A549 (cell line): Measurements from ENCODE around the gene WDR18. TPM values are rescaled to one million over a fixed set of nuclear protein-coding genes. Genes with fewer than 3 reads are reported as not detected.
A peak's percentile ranks its signal among the peaks of the same experiment; 100 is the strongest.

Experiments
- ATAC-seq, 2 experiments: fragments of 200-7000 bp in 1 of 2; fragments of >200 bp in 1 of 2; cut with Nextera tagmentation in 1 of 2; cut with Tn5 transposase in 1 of 2; 3 replicates each; pipeline versions ENCODE4 v1.8.0 to v1.9.1; 2018 to 2020; ENCODE audit warnings: mild to moderate bottlenecking in 1 of 2, moderate library complexity in 1 of 2
- CTCF ChIA-PET: fragments of 300-600 bp; sonication (Branson Sonifier 250); formaldehyde crosslinking; extraction: SDS; loops from one replicate; lab custom pipeline; 2021; ENCODE audit warnings: antibody characterized with exemption, inconsistent platforms; lab: Yijun Ruan, JAX
- POLR2A ChIA-PET: fragments of 350-600 bp; formaldehyde crosslinking; extraction: SDS; loops from one replicate; lab custom pipeline; 2021; ENCODE audit warnings: antibody characterized with exemption, inconsistent platforms; lab: Yijun Ruan, JAX
- DNase-seq, 2 experiments: peaks; one replicate each; pipeline versions ENCODE4 v3.0.0 to v3.0.0-alpha.2; 2011 to 2016; ENCODE audit warnings: low read depth in 1 of 2, low spot score in 1 of 2
- FAIRE-seq: peaks from 2 replicates; lab custom pipeline; 2011; peaks lifted over from hg19 to GRCh38; lab: Jason Lieb, UNC
- H3K27ac ChIP-seq, 2 experiments: fragments of >200 bp; sonication (Bioruptor Twin); formaldehyde crosslinking; 3 replicates each; pipeline ENCODE4 v1.5.1; 2016 to 2017
- H3K4me1 ChIP-seq: fragments of >200 bp; sonication (Bioruptor Twin); formaldehyde crosslinking; 3 replicates; pipeline ENCODE4 v1.6.1; 2016
- H3K4me2 ChIP-seq: fragments of >200 bp; sonication (Bioruptor Twin); formaldehyde crosslinking; 3 replicates; pipeline ENCODE4 v1.6.1; 2016
- H3K4me3 ChIP-seq: fragments of >200 bp; sonication (Bioruptor Twin); formaldehyde crosslinking; 3 replicates; pipeline ENCODE4 v1.5.1; 2016
- H3K9me3 ChIP-seq: fragments of >200 bp; sonication (Bioruptor Twin); formaldehyde crosslinking; 3 replicates; pipeline ENCODE4 v1.6.1; 2016
- BHLHE40 ChIP-seq: IDR thresholded peaks from 2 replicates; pipeline ENCODE4 v1.6.1; 2012; ENCODE audit warnings: low read depth, low read length, inconsistent platforms
- CBX2 ChIP-seq: fragments of 200-600 bp; sonication (generic); IDR thresholded peaks from 2 replicates; pipeline ENCODE4 v1.6.1; 2016; ENCODE audit warnings: low read depth, mild to moderate bottlenecking, borderline replicate concordance
- CHD2 ChIP-seq: fragments of 150-350 bp; IDR thresholded peaks from 2 replicates; pipeline ENCODE4 v1.6.1; 2014; ENCODE audit warnings: low read length; ENCODE audit not compliant: partially characterized antibody
- EP300 ChIP-seq, 2 experiments: fragments of >200 bp; sonication (Bioruptor Twin); formaldehyde crosslinking; IDR thresholded peaks; 2 replicates in 1 of 2; 3 replicates in 1 of 2; pipeline ENCODE4 v1.6.1; 2016 to 2017
- HEYL ChIP-seq: fragments of 250-450 bp; sonication (Bioruptor Pico); IDR thresholded peaks from 2 replicates; pipeline ENCODE4 v1.8.0; 2021; ENCODE audit warnings: mild to moderate bottlenecking, moderate library complexity
- HMGXB4 ChIP-seq: fragments of 250-450 bp; sonication (Bioruptor Pico); IDR thresholded peaks from 2 replicates; pipeline ENCODE4 v1.5.0; 2021; ENCODE audit warnings: mild to moderate bottlenecking, moderate library complexity, borderline replicate concordance
- JUN ChIP-seq, 2 experiments: fragments of >200 bp; sonication (Bioruptor Twin); formaldehyde crosslinking; IDR thresholded peaks; 2 replicates in 1 of 2; 3 replicates in 1 of 2; pipeline ENCODE4 v1.6.1; 2016 to 2017
- JUNB ChIP-seq: fragments of >200 bp; sonication (Bioruptor Twin); formaldehyde crosslinking; IDR thresholded peaks from 2 replicates; pipeline ENCODE4 v1.6.1; 2016
- MAZ ChIP-seq: fragments of 150-350 bp; IDR thresholded peaks from 2 replicates; pipeline ENCODE4 v1.6.1; 2014; ENCODE audit warnings: antibody characterized with exemption, low read depth, low read length, borderline replicate concordance
- NFE2L2 ChIP-seq: fragments of 150-350 bp; conservative IDR thresholded peaks from 2 replicates; pipeline ENCODE4 v1.6.1; 2014; ENCODE audit warnings: low read length
- NPAS2 ChIP-seq: fragments of 250-450 bp; sonication (Bioruptor Pico); IDR thresholded peaks from 2 replicates; pipeline ENCODE4 v1.8.0; 2022; ENCODE audit warnings: mild to moderate bottlenecking, moderate library complexity, borderline replicate concordance
- PBX3 ChIP-seq: IDR thresholded peaks from 2 replicates; pipeline ENCODE4 v1.6.1; 2012
- RAD21 ChIP-seq, 2 experiments: fragments of >200 bp in 1 of 2; sonication (Bioruptor Twin) in 1 of 2; formaldehyde crosslinking in 1 of 2; IDR thresholded peaks in 1 of 2; conservative IDR thresholded peaks in 1 of 2; 2 replicates in 1 of 2; 3 replicates in 1 of 2; pipeline ENCODE4 v1.6.1; 2012 to 2018; ENCODE audit warnings: inconsistent platforms in 1 of 2
- RARB ChIP-seq: fragments of 250-450 bp; sonication (Bioruptor Pico); IDR thresholded peaks from 2 replicates; pipeline ENCODE4 v1.8.0; 2021; ENCODE audit warnings: mild to moderate bottlenecking, moderate library complexity
- RCOR1 ChIP-seq: fragments of 150-350 bp; IDR thresholded peaks from 2 replicates; pipeline ENCODE4 v1.6.1; 2014; ENCODE audit warnings: antibody characterized with exemption, low read length, low read depth
- RNF2 ChIP-seq: fragments of 200-600 bp; sonication (generic); IDR thresholded peaks from 2 replicates; pipeline ENCODE4 v1.6.1; 2016; ENCODE audit warnings: low read depth, mild to moderate bottlenecking, antibody characterized with exemption, moderate library complexity, borderline replicate concordance
- SMC3 ChIP-seq: fragments of >200 bp; sonication (Bioruptor Twin); formaldehyde crosslinking; IDR thresholded peaks from 3 replicates; pipeline ENCODE4 v1.6.1; 2018; ENCODE audit warnings: inconsistent platforms
- TFCP2L1 ChIP-seq: fragments of 250-450 bp; sonication (Bioruptor Pico); IDR thresholded peaks from 2 replicates; pipeline ENCODE4 v1.5.0; 2021; ENCODE audit warnings: mild to moderate bottlenecking
- ZFP36 ChIP-seq: fragments of 450-650 bp; IDR thresholded peaks from 2 replicates; pipeline ENCODE4 v1.6.1; 2014; ENCODE audit warnings: borderline replicate concordance; ENCODE audit not compliant: partially characterized antibody
- ZNF302 ChIP-seq: fragments of 250-450 bp; sonication (Bioruptor Pico); IDR thresholded peaks from 2 replicates; pipeline ENCODE4 v1.9.0; 2021; ENCODE audit warnings: inconsistent platforms, mild to moderate bottlenecking, moderate library complexity
- ZSCAN20 ChIP-seq: fragments of 250-450 bp; sonication (Bioruptor Pico); IDR thresholded peaks from 2 replicates; pipeline ENCODE4 v1.8.0; 2022; ENCODE audit warnings: mild to moderate bottlenecking, moderate library complexity
- WGBS: methylation state at CpG from one replicate; pipeline ENCODE4 v1.1.6; 2017; ENCODE audit errors: missing lambda C conversion rate; 5-methylcytosine and 5-hydroxymethylcytosine counted together
- polyA plus RNA-seq, 4 experiments: library from polyadenylated mRNA; depleted of rRNA in 3 of 4; stranded (reverse); fragments of >200 nt; fragmentation: RNase III in 1 of 4; extraction: RNeasy Plus Mini Kit Qiagen cat#74134 plus additional on column Dnase treatment in 1 of 4; gene quantifications; 2 replicates in 3 of 4; 3 replicates in 1 of 4; pipeline ENCODE4 v1.2.3, GENCODE V29; 2011 to 2017

WDR18 gene
- polyA plus RNA-seq, 2 of the 4 experiments (the other 2 are of a cell fraction), result 23.8 to 48.9 TPM

GRCh38 chr19:1018932-1019615, 34.9 kb downstream of the WDR18 start:
- Histone ChIP-seq H3K27ac (peak overlapping the region; percentile 10 to 98; a peak in 5 of 6 replicates), H3K4me2 (peak overlapping the region; percentile 92), H3K4me3 (peak overlapping the region; percentile 81; the same call in 2 of the 3 replicates), H3K4me1 (peaks cover 38% of the 10 kb centered on the region), H3K9me3 (no peaks in the 10 kb centered on the region)
- no peak for ATAC-seq
- ChIA-PET POLR2A (no interaction called here), CTCF (interaction anchor here (1.2 to 1.5 kb wide), 3 partner anchors 97 to 225 kb away, joined by 3 to 6 read pairs (median 4); no protein-coding TSS in a partner anchor)
- FAIRE-seq, result no peak
- TF ChIP-seq RARB (CRISPR knock-in tag) (no peak), RAD21 (conservative IDR thresholded peaks at IDR 0.05 in 1 of 2, IDR thresholded peaks at IDR 0.05 in 1 of 2) (no peak), RNF2 (no peak), RCOR1 (no peak), JUN (IDR thresholded peaks at IDR 0.05) (no peak), HEYL (no peak), SMC3 (no peak), CBX2 (no peak)
- 69% methylated on average over 7 of the region's 17 CpGs for WGBS
- no peak for DNase-seq

- DNase-seq, result no peak
- peak overlapping the region; percentile 92 for H3K4me2 ChIP-seq
- POLR2A ChIA-PET, result no interaction called here
- 81% methylated on average over 16 of the region's 18 CpGs for WGBS
- peak overlapping the region; percentile 81 for H3K4me3 ChIP-seq
- no peaks in the 10 kb centered on the region for H3K9me3 ChIP-seq
- no peak for ATAC-seq
- H3K27ac ChIP-seq, result peak overlapping the region; percentile 95 to 98
- TF ChIP-seq TFCP2L1 (no peak), ZFP36 (no peak), ZSCAN20 (CRISPR knock-in tag) (no peak), CHD2 (no peak), NFE2L2 (no peak), MAZ (no peak), JUNB (no peak), NPAS2 (CRISPR knock-in tag) (no peak), ZNF302 (no peak), HMGXB4 (no peak), EP300 (IDR thresholded peaks at IDR 0.05) (no peak), BHLHE40 (no peak), PBX3 (no peak), RARB (CRISPR knock-in tag) (no peak)
- CTCF ChIA-PET, result interaction anchor here (1.2 to 1.5 kb wide), 3 partner anchors 97 to 224 kb away, joined by 3 to 6 read pairs (median 4); no protein-coding TSS in a partner anchor
- peaks cover 38% of the 10 kb centered on the region for H3K4me1 ChIP-seq
- no peak for FAIRE-seq
These were observed 35.4 kb downstream of the WDR18 start for GRCh38 chr19:1019616-1019961.
